H1 (cell line): ENCODE results near the gene LRRC32. TPM values are rescaled to one million over a fixed set of nuclear protein-coding genes. Genes with fewer than 3 reads are reported as not detected.

ENCODE experiments used
- NRF1 ChIP-seq: IDR thresholded peaks from 2 replicates; pipeline ENCODE4 v1.6.1; 2011; ENCODE audit warnings: mild to moderate bottlenecking, low read depth, low read length, improper control_type of control experiment
- SP1 ChIP-seq: IDR thresholded peaks from 2 replicates; pipeline ENCODE4 v1.6.1; 2011; ENCODE audit warnings: low read depth, low read length
- TCF12 ChIP-seq: IDR thresholded peaks from 2 replicates; pipeline ENCODE4 v1.6.1; 2011; ENCODE audit warnings: low read depth, mild to moderate bottlenecking, low read length
- polyA plus RNA-seq, 7 experiments: library from polyadenylated mRNA; depleted of rRNA in 3 of 7; stranded (reverse) in 5 of 7; unstranded in 2 of 7; fragments of >200 nt in 5 of 7; fragments of 200-250 nt in 2 of 7; gene quantifications; 1 replicate in 5 of 7; 2 replicates in 1 of 7; 4 replicates in 1 of 7; pipeline versions ENCODE4 v1.2.1 to v1.2.3, GENCODE V29; 2011 to 2013; ENCODE audit warnings: missing spikeins in 2 of 7, mixed read lengths in 2 of 7
- total RNA-seq: library from RNA; stranded (reverse); fragmentation: NEBNext Ultra II Directional; extraction: Animal tissue kit (Norgen Biotek cat#: 25700); gene quantifications from 2 replicates; pipeline ENCODE4 v1.2.1, GENCODE V29; 2021
- TF ChIP-seq, protein P1 (sequence below): fragments of 300-600 bp; sonication (generic); IDR thresholded peaks from 2 replicates; pipeline ENCODE4 v1.7.1; 2012; ENCODE audit warnings: low read length, moderate library complexity, mild to moderate bottlenecking, inconsistent platforms; ENCODE audit not compliant: insufficient replicate concordance

Gene LRRC32
- total and polyA plus RNA-seq, 2 of the 8 experiments (the other 6 are each of a cell fraction or from before 2014, with no cell fraction given), result 0.99 to 1.9 TPM

DNA sequence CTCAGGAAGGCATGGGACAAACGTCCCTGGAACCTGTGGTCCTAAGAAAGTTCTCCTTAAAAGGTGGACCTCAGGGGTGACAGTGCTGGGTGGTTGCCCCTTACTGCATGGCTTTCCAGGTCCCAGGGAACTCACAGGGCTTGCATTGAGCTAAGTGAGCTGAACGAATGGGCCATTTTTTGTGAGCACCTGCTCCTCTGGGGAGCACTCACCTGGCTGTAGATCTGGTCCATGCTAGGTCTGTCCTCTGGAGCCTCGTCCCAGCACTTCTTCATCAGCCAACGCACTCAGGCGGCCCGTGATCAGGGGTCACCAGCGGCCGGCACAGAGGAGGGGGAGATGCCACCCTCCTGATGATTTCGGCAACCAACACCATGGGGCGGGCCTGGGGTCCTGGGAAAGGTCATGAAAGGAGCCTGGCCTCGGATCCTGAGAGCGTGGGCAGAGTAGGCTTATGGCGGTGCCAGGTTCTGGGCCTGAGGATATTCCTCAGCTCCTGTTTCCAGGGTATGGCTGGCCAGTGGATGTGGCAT, 36.8 kb upstream of the LRRC32 start (continued):
- TF ChIP-seq, protein P1, sequence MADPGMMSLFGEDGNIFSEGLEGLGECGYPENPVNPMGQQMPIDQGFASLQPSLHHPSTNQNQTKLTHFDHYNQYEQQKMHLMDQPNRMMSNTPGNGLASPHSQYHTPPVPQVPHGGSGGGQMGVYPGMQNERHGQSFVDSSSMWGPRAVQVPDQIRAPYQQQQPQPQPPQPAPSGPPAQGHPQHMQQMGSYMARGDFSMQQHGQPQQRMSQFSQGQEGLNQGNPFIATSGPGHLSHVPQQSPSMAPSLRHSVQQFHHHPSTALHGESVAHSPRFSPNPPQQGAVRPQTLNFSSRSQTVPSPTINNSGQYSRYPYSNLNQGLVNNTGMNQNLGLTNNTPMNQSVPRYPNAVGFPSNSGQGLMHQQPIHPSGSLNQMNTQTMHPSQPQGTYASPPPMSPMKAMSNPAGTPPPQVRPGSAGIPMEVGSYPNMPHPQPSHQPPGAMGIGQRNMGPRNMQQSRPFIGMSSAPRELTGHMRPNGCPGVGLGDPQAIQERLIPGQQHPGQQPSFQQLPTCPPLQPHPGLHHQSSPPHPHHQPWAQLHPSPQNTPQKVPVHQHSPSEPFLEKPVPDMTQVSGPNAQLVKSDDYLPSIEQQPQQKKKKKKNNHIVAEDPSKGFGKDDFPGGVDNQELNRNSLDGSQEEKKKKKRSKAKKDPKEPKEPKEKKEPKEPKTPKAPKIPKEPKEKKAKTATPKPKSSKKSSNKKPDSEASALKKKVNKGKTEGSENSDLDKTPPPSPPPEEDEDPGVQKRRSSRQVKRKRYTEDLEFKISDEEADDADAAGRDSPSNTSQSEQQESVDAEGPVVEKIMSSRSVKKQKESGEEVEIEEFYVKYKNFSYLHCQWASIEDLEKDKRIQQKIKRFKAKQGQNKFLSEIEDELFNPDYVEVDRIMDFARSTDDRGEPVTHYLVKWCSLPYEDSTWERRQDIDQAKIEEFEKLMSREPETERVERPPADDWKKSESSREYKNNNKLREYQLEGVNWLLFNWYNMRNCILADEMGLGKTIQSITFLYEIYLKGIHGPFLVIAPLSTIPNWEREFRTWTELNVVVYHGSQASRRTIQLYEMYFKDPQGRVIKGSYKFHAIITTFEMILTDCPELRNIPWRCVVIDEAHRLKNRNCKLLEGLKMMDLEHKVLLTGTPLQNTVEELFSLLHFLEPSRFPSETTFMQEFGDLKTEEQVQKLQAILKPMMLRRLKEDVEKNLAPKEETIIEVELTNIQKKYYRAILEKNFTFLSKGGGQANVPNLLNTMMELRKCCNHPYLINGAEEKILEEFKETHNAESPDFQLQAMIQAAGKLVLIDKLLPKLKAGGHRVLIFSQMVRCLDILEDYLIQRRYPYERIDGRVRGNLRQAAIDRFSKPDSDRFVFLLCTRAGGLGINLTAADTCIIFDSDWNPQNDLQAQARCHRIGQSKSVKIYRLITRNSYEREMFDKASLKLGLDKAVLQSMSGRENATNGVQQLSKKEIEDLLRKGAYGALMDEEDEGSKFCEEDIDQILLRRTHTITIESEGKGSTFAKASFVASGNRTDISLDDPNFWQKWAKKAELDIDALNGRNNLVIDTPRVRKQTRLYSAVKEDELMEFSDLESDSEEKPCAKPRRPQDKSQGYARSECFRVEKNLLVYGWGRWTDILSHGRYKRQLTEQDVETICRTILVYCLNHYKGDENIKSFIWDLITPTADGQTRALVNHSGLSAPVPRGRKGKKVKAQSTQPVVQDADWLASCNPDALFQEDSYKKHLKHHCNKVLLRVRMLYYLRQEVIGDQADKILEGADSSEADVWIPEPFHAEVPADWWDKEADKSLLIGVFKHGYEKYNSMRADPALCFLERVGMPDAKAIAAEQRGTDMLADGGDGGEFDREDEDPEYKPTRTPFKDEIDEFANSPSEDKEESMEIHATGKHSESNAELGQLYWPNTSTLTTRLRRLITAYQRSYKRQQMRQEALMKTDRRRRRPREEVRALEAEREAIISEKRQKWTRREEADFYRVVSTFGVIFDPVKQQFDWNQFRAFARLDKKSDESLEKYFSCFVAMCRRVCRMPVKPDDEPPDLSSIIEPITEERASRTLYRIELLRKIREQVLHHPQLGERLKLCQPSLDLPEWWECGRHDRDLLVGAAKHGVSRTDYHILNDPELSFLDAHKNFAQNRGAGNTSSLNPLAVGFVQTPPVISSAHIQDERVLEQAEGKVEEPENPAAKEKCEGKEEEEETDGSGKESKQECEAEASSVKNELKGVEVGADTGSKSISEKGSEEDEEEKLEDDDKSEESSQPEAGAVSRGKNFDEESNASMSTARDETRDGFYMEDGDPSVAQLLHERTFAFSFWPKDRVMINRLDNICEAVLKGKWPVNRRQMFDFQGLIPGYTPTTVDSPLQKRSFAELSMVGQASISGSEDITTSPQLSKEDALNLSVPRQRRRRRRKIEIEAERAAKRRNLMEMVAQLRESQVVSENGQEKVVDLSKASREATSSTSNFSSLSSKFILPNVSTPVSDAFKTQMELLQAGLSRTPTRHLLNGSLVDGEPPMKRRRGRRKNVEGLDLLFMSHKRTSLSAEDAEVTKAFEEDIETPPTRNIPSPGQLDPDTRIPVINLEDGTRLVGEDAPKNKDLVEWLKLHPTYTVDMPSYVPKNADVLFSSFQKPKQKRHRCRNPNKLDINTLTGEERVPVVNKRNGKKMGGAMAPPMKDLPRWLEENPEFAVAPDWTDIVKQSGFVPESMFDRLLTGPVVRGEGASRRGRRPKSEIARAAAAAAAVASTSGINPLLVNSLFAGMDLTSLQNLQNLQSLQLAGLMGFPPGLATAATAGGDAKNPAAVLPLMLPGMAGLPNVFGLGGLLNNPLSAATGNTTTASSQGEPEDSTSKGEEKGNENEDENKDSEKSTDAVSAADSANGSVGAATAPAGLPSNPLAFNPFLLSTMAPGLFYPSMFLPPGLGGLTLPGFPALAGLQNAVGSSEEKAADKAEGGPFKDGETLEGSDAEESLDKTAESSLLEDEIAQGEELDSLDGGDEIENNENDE, result no peak
- no peak for TF ChIP-seq TCF12
- no peak for TF ChIP-seq NRF1
- no peak for TF ChIP-seq SP1
